K562 (cell line): Measurements from ENCODE around the gene PSME4. TPM values are rescaled to one million over a fixed set of nuclear protein-coding genes. Genes with fewer than 3 reads are reported as not detected.
A peak's percentile ranks its signal among the peaks of the same experiment; 100 is the strongest.

Source experiments
- ARID2 ChIP-seq: fragments of 450-650 bp; IDR thresholded peaks from 2 replicates; pipeline ENCODE4 v1.6.1; 2017; ENCODE audit warnings: antibody characterized with exemption, mild to moderate bottlenecking
- ATF7 ChIP-seq: fragments of 450-650 bp; IDR thresholded peaks from 2 replicates; pipeline ENCODE4 v1.7.1; 2014; ENCODE audit warnings: mild to moderate bottlenecking, moderate library complexity
- DIDO1 ChIP-seq: fragments of 450-650 bp; IDR thresholded peaks from 2 replicates; pipeline ENCODE4 v1.6.1; 2016; ENCODE audit warnings: low read depth, missing biosample characterization, missing genetic modification characterization
- DNMT1 ChIP-seq: fragments of 450-650 bp; IDR thresholded peaks from 2 replicates; pipeline ENCODE4 v1.6.1; 2016; ENCODE audit warnings: antibody characterized with exemption, mild to moderate bottlenecking
- GTF2A2 ChIP-seq: IDR thresholded peaks from 2 replicates; pipeline ENCODE4 v1.6.1; 2016; ENCODE audit warnings: mild to moderate bottlenecking, missing genetic modification characterization, missing compliant biosample characterization
- HDAC8 ChIP-seq: fragments of 450-650 bp; IDR thresholded peaks from 2 replicates; pipeline ENCODE4 v1.6.1; 2016; ENCODE audit warnings: mild to moderate bottlenecking, missing genetic modification characterization, moderate library complexity, missing compliant biosample characterization
- HNRNPLL ChIP-seq: fragments of 200-400 bp; formaldehyde crosslinking; IDR thresholded peaks from 2 replicates; pipeline ENCODE4 v1.6.1; 2017; ENCODE audit warnings: low read length, low read depth, mild to moderate bottlenecking; ENCODE audit not compliant: poor library complexity, severe bottlenecking
- PHF8 ChIP-seq: fragments of 200-600 bp; sonication (generic); IDR thresholded peaks from 2 replicates; pipeline ENCODE4 v1.6.1; 2012; ENCODE audit warnings: mixed run types, mild to moderate bottlenecking, inconsistent platforms, low read length, moderate library complexity, borderline replicate concordance
- RCOR1 ChIP-seq, 2 experiments: IDR thresholded peaks; 2 replicates each; pipeline ENCODE4 v1.6.1; 2012; ENCODE audit warnings: low read depth in 2 of 2, low read length in 2 of 2, borderline replicate concordance in 1 of 2, improper control_type of control experiment in 1 of 2
- RFX7 ChIP-seq: fragments of 250-450 bp; sonication (Bioruptor Pico); IDR thresholded peaks from 2 replicates; pipeline ENCODE4 v1.5.1; 2021; ENCODE audit warnings: mild to moderate bottlenecking
- ZNF184 ChIP-seq: sonication (generic); formaldehyde crosslinking; IDR thresholded peaks from 2 replicates; pipeline ENCODE4 v1.5.0; 2020; ENCODE audit warnings: missing genetic modification reagents
- polyA plus RNA-seq, 8 experiments: library from polyadenylated mRNA; depleted of rRNA in 4 of 8; stranded (reverse) in 5 of 8; unstranded in 3 of 8; fragments of >200 nt; fragmentation: Nextera tagmentation in 2 of 8; fragmentation: Illumina TruSeq in 1 of 8; extraction: Ambion mirVana in 2 of 8; extraction: Trizol in 1 of 8; gene quantifications; 2 replicates each; pipeline versions ENCODE4 v1.2.1 to v1.2.3, GENCODE V29; 2011 to 2014; ENCODE audit warnings: inconsistent platforms in 1 of 8, missing spikeins in 1 of 8
- total RNA-seq, 7 experiments: library from RNA; depleted of rRNA in 6 of 7; stranded (reverse); fragments of >200 nt in 6 of 7; fragmentation: Illumina TruSeq in 2 of 7; extraction: Trizol in 2 of 7; gene quantifications; 2 replicates each; pipeline versions ENCODE4 v1.2.1 to v1.2.3, GENCODE V29; 2011 to 2021; ENCODE audit warnings: low replicate concordance in 1 of 7
- TF ChIP-seq, protein P1 (sequence below): sonication (generic); IDR thresholded peaks from 2 replicates; pipeline ENCODE4 v1.6.1; 2016
- TF ChIP-seq, protein P2 (sequence below), 2 experiments: IDR thresholded peaks; 2 replicates each; pipeline ENCODE4 v1.6.1; 2011; ENCODE audit warnings: borderline replicate concordance in 1 of 2, control low read depth in 1 of 2, low read depth in 1 of 2, low read length in 1 of 2, mild to moderate bottlenecking in 1 of 2, mixed read lengths in 1 of 2, moderate library complexity in 1 of 2; ENCODE audit not compliant: insufficient read depth in 1 of 2, insufficient read length in 1 of 2, poor library complexity in 1 of 2, severe bottlenecking in 1 of 2; ENCODE audit errors: extremely low read depth in 1 of 2
- TF ChIP-seq, protein P3 (sequence below): fragments of 250-450 bp; sonication (Bioruptor Pico); IDR thresholded peaks from 2 replicates; pipeline ENCODE4 v1.4.0; 2020; ENCODE audit warnings: borderline replicate concordance
- TF ChIP-seq, protein P4 (sequence below): sonication (generic); formaldehyde crosslinking; IDR thresholded peaks from 2 replicates; pipeline ENCODE4 v1.8.1; 2022; ENCODE audit warnings: missing genetic modification reagents
- TF ChIP-seq, protein P5 (sequence below): fragments of 250-450 bp; sonication (Bioruptor Pico); IDR thresholded peaks from 2 replicates; pipeline ENCODE4 v1.5.0; 2021; ENCODE audit warnings: mild to moderate bottlenecking, borderline replicate concordance
- TF ChIP-seq, protein P6 (sequence below): fragments of 200-800 bp; sonication (Bioruptor generic); IDR thresholded peaks from 2 replicates; pipeline ENCODE4 v1.6.1; 2017; ENCODE audit warnings: missing genetic modification characterization, missing compliant biosample characterization

Gene PSME4
- total and polyA plus RNA-seq, 9 of the 15 experiments (the other 6 are each of a cell fraction or from before 2014, with no cell fraction given) = 24.3 to 77.8 (median 40.5) TPM

DNA sequence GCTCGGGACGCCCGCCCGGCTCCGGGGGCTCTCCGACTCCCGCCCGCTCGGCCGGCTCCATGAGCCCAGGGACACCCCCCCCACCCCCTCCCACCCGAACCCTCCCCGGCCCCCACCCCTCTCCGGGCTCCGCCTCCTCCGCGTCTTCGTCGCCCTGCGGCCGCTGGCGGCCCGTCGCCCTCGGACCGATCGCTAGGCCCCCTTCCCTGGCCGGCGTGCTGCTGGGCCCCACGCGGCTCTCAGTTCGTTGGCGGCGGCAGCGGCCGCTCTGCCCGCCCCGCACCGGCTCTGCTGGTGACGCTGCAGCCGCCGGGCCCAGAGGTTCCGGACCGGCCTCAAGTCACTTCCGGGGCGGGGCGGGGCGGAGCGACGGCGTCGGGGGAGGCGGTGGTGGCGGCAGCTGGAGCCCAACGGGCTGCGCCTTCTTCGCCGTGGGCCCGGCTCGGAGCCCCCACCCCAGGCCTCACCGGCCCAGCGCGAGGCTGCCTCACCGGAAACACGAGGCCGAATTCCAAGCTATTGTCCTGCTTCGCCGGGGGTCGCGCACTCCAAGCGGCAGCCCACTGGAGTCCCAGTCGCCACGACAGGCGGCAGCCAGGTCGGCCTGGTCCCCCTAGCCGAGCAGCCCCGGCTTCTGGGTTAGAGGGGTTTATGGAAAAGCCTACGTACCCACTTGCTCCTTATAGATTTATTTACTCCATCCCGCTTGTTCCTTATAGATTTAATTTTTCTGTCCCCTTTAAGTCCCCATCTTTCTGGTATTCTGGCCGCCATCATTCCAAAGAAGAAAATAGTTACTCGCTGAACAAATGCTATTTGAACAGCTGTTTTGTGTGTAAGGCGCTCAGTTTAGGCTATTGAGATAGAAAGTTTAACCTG is at the start of gene PSME4 (continued):
- TF ChIP-seq, protein P1, sequence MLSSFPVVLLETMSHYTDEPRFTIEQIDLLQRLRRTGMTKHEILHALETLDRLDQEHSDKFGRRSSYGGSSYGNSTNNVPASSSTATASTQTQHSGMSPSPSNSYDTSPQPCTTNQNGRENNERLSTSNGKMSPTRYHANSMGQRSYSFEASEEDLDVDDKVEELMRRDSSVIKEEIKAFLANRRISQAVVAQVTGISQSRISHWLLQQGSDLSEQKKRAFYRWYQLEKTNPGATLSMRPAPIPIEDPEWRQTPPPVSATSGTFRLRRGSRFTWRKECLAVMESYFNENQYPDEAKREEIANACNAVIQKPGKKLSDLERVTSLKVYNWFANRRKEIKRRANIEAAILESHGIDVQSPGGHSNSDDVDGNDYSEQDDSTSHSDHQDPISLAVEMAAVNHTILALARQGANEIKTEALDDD = 0 out of 2 replicates have a peak, but pooled peaks have one; percentile 31
- TF ChIP-seq RCOR1 (IDR thresholded peaks at IDR 0.05; ENCODE audit: borderline replicate concordance in 1 of 2, low read depth in 2 of 2, low read length in 2 of 2) (no peak), ZNF184 (CRISPR knock-in tag) (no peak), ARID2 (no peak), GTF2A2 (tag) (no peak), HNRNPLL (no peak), HDAC8 (tag) (no peak), DNMT1 (no peak), ATF7 (peak; percentile 29; the same call in 1 of the 2 replicates), RFX7 (CRISPR knock-in tag) (no peak), PHF8 (peak; percentile 75), DIDO1 (tag) (no peak)
- TF ChIP-seq, protein P2, sequence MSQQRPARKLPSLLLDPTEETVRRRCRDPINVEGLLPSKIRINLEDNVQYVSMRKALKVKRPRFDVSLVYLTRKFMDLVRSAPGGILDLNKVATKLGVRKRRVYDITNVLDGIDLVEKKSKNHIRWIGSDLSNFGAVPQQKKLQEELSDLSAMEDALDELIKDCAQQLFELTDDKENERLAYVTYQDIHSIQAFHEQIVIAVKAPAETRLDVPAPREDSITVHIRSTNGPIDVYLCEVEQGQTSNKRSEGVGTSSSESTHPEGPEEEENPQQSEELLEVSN (IDR thresholded peaks at IDR 0.05; ENCODE audit: borderline replicate concordance in 1 of 2, extremely low read depth in 1 of 2, insufficient read depth in 1 of 2, insufficient read length in 1 of 2, low read depth in 1 of 2, low read length in 1 of 2, poor library complexity in 1 of 2, severe bottlenecking in 1 of 2) = peak; percentile 33 to 82
- TF ChIP-seq, protein P3, sequence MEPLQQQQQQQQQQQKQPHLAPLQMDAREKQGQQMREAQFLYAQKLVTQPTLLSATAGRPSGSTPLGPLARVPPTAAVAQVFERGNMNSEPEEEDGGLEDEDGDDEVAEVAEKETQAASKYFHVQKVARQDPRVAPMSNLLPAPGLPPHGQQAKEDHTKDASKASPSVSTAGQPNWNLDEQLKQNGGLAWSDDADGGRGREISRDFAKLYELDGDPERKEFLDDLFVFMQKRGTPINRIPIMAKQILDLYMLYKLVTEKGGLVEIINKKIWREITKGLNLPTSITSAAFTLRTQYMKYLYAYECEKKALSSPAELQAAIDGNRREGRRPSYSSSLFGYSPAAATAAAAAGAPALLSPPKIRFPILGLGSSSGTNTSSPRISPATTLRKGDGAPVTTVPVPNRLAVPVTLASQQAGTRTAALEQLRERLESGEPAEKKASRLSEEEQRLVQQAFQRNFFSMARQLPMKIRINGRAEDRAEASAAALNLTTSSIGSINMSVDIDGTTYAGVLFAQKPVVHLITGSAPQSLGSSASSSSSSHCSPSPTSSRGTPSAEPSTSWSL (CRISPR knock-in tag) = no peak
- TF ChIP-seq, protein P4, sequence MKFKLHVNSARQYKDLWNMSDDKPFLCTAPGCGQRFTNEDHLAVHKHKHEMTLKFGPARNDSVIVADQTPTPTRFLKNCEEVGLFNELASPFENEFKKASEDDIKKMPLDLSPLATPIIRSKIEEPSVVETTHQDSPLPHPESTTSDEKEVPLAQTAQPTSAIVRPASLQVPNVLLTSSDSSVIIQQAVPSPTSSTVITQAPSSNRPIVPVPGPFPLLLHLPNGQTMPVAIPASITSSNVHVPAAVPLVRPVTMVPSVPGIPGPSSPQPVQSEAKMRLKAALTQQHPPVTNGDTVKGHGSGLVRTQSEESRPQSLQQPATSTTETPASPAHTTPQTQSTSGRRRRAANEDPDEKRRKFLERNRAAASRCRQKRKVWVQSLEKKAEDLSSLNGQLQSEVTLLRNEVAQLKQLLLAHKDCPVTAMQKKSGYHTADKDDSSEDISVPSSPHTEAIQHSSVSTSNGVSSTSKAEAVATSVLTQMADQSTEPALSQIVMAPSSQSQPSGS (CRISPR knock-in tag) = no peak; the same call in 1 of the 2 replicates
- TF ChIP-seq, protein P5, sequence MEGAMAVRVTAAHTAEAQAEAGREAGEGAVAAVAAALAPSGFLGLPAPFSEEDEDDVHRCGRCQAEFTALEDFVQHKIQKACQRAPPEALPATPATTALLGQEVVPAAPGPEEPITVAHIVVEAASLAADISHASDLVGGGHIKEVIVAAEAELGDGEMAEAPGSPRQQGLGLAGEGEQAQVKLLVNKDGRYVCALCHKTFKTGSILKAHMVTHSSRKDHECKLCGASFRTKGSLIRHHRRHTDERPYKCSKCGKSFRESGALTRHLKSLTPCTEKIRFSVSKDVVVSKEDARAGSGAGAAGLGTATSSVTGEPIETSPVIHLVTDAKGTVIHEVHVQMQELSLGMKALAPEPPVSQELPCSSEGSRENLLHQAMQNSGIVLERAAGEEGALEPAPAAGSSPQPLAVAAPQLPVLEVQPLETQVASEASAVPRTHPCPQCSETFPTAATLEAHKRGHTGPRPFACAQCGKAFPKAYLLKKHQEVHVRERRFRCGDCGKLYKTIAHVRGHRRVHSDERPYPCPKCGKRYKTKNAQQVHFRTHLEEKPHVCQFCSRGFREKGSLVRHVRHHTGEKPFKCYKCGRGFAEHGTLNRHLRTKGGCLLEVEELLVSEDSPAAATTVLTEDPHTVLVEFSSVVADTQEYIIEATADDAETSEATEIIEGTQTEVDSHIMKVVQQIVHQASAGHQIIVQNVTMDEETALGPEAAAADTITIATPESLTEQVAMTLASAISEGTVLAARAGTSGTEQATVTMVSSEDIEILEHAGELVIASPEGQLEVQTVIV = no peak
- TF ChIP-seq, protein P6, sequence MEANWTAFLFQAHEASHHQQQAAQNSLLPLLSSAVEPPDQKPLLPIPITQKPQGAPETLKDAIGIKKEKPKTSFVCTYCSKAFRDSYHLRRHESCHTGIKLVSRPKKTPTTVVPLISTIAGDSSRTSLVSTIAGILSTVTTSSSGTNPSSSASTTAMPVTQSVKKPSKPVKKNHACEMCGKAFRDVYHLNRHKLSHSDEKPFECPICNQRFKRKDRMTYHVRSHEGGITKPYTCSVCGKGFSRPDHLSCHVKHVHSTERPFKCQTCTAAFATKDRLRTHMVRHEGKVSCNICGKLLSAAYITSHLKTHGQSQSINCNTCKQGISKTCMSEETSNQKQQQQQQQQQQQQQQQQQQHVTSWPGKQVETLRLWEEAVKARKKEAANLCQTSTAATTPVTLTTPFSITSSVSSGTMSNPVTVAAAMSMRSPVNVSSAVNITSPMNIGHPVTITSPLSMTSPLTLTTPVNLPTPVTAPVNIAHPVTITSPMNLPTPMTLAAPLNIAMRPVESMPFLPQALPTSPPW (CRISPR knock-in tag) = peak; percentile 93
